ENCODE measurements around the gene MVD.
A peak's percentile ranks its signal among the peaks of the same experiment; 100 is the strongest.

MVD gene

GRCh38 chr16:88634141-88634993, 28.5 kb downstream of the MVD start:
- Histone ChIP-seq H3K4me3 (peak overlapping the region; percentile 25 to 47 (median 36)), H3K27ac (peak overlapping the region in 18 of 21 experiments; percentile 13 to 86 (median 60))

DNA sequence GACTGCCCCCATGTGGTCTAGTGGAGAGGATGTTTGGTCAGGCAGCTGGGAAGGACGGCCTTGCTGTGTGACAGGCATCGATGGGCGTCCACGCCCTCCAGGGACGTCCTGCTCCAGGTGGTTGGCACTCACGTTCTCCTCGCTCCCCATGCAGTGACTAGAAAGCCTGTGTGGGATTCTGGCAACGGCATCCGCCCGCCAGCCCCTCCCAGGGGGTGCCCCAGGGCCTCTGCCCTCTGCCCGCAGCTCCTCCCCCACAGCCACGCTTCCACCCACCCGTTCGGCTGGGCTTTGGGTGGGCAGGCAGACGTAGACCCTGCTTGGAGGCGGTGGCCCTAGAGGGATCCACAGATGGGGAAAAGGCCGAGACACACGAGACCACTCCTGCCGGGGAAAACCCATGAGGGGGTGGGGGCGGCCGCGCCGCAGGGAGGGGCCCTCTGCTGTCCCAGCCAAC, 29.2 kb downstream of the MVD start:
- H3K27ac ChIP-seq, result peak overlapping the region in 16 of 21 experiments; percentile 13 to 86 (median 61)
- peak overlapping the region; percentile 25 to 47 (median 36) for H3K4me3 ChIP-seq

GRCh38 chr16:88632587-88632930, 30.3 kb downstream of the MVD start:
- Histone ChIP-seq H3K4me3 (no peak overlapping the region), H3K27ac (no peak overlapping the region)

DNA sequence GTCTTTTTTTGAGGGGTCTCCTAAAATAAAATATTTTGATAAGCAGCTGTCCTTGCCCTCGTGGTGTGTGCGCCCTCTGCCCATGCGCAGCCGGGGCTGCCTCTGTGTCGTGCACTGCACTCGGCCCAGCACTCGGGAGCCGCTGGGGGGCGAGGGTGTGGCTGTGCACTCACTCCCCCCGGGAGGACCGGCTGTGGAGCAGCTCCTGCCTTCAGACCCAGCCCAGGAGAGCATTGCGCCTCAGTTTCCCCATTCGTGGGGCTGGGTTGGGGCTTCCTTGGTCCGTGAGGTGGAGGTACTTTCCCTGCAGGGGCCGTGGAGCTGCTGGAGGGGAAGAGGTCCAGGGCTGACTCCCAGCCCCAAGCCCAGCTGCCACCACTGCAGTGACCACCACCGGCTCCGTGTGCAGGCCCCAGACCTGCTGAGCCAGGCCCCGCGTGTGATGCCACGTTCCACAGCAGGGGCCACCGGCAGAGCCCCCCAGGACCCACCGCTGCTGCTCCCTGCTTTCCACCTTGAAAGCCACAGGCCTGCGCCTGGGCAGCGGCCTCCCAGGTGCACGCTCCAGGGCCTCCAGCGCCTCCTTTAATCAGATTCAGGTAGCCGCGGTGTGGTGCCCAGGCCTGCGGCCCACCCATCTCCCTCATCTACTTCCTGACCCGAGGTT, 30.8 kb downstream of the MVD start:
- H3K4me3 ChIP-seq, result no peak overlapping the region
- no peak overlapping the region for H3K27ac ChIP-seq

- Histone ChIP-seq H3K4me3 (no peak overlapping the region), H3K27ac (no peak overlapping the region)
Measured at GRCh38 chr16:88631384-88631783, 31.5 kb downstream of the MVD start.

DNA sequence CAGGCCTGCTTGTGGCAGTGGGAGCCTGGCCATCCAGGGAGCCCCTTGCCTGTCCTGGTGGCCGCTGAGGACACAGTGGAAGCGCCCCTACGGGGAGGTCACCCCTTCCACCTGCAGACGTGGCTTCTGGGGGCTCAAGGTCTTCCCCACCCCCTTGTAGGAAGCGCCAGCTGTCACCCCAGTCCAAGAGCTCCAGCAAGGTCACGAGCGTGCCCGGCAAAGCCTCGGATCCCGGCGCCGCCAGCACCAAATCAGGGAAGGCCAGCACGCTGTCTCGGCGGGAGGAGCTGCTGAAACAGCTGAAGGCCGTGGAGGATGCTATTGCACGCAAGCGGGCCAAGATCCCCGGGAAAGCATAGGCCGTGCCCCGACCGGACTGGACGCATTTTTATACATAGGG, 31.9 kb downstream of the MVD start:
- Histone ChIP-seq H3K4me3 (no peak overlapping the region), H3K27ac (no peak overlapping the region)

GRCh38 chr16:88630433-88630832, 32.5 kb downstream of the MVD start:
- Histone ChIP-seq H3K27ac (no peak overlapping the region), H3K4me3 (no peak overlapping the region)

GRCh38 chr16:88629835-88630234, 33.1 kb downstream of the MVD start:
- Histone ChIP-seq H3K4me3 (no peak overlapping the region), H3K27ac (peak overlapping the region in 1 of 21 experiments; percentile 17)

- H3K27ac ChIP-seq, result no peak overlapping the region
Measured at GRCh38 chr16:88628512-88628974, 34.3 kb downstream of the MVD start.

DNA sequence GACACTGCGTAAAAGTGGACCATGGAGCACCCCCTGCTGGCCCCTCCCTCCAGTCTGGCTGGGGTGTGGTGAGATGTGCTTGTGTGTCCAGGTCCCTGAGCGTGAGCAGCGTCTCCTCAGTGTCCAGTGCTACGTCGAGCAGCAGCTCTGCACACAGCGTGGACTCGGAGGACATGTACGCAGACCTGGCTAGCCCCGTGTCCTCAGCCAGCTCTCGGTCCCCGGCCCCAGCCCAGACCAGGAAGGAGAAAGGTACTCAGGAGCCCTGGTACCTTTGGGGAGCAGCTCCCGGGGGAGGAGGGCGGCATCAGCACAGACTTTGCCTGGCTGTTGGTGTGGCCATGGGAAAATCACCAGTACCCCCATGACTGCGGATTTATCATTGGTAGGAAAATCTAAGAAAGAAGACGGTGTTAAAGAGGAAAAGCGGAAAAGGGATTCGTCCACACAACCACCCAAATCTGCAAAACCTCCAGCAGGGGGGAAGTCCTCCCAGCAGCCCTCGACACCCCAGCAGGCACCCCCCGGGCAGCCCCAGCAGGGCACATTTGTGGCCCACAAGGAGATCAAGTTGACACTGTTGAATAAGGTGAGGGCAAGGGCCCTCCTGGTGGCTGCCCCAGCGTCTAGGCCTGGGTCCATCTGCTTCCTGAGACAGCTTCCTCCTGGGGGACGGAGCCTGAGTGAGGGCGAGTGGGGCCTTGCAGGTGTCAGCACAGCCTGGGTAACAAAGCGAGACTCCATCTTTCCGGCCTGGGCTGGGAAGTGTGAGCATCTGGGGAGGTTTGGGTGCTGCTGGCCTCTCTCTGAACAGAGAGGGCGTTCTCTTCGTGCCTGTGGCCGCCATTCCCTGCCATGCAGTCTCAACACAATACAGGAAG, 35.1 kb downstream of the MVD start:
- H3K27ac ChIP-seq, result no peak overlapping the region

More at GRCh38 chr16:88628512-88628974, 34.3 kb downstream of the MVD start:
- H3K4me3 ChIP-seq, result no peak overlapping the region

GRCh38 chr16:88626646-88627045, 36.2 kb downstream of the MVD start:
- no peak overlapping the region for H3K4me3 ChIP-seq
- no peak overlapping the region for H3K27ac ChIP-seq

More for the DNA sequence above, 35.1 kb downstream of the MVD start:
- H3K4me3 ChIP-seq, result no peak overlapping the region

GRCh38 chr16:88624977-88625576, 37.8 kb downstream of the MVD start:
- Histone ChIP-seq H3K27ac (no peak overlapping the region), H3K4me3 (no peak overlapping the region)

DNA sequence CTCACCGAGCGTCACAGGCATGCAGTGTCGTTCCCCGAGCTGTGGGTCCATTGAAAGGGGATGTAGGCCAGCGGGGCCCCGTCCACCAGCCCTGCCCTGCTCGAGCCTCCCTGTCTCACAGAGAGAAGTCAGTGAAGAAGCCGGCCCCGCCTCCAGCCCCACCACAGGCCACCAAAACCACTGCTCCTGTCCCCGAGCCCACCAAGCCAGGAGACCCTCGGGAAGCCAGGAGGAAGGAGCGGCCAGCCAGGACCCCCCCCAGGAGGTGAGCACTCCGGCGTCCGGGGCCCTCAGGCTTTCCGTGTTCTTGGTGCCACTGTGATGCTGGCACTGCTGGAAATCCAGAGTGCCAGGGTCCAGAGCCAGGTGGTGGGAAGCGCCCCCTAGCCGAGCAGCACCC, 38.4 kb downstream of the MVD start:
- Histone ChIP-seq H3K4me3 (no peak overlapping the region), H3K27ac (no peak overlapping the region)

GRCh38 chr16:88623858-88624257, 39.0 kb downstream of the MVD start:
- H3K4me3 ChIP-seq, result no peak overlapping the region

GRCh38 chr16:88622866-88623265, 40.0 kb downstream of the MVD start:
- no peak overlapping the region for H3K4me3 ChIP-seq
- no peak overlapping the region for H3K27ac ChIP-seq

More at GRCh38 chr16:88623858-88624257, 39.0 kb downstream of the MVD start:
- no peak overlapping the region for H3K27ac ChIP-seq

DNA sequence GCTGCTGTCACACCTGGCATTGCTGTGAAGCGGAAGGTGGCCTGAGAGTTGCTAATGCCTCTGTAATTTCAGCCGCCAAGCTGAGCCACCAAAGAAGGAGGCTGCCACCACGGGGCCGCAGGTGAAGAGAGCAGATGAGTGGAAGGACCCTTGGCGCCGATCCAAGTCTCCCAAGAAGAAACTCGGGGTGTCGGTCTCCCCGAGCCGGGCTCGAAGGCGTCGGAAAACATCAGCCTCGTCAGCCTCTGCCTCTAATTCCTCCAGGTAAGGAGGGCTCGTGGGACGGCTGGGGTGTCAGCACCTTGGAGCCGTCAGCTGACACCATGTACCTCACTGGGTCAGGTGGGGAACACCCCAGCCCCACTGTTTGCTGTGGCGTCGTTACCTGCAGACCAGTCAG, 40.8 kb downstream of the MVD start:
- Histone ChIP-seq H3K4me3 (no peak overlapping the region), H3K27ac (no peak overlapping the region)

- H3K27ac ChIP-seq, result peak overlapping the region in 11 of 21 experiments; percentile 6 to 85 (median 61)
- no peak overlapping the region for H3K4me3 ChIP-seq
Measured at GRCh38 chr16:88619859-88620815, 42.8 kb downstream of the MVD start.

- Histone ChIP-seq H3K27ac (peak overlapping the region in 11 of 21 experiments; percentile 27 to 82 (median 52)), H3K4me3 (no peak overlapping the region)
Measured at GRCh38 chr16:88618956-88619667, 43.8 kb downstream of the MVD start.

All from skin epidermis (tissue), 12 donors.